Chondrocyte (in vitro differentiated cells): ENCODE results near the gene KRTAP17-1. TPM values are rescaled to one million over a fixed set of nuclear protein-coding genes. Genes with fewer than 3 reads are reported as not detected.

Experiments
- DNase-seq: peaks from one replicate; pipeline ENCODE4 v3.0.0; 2021; ENCODE audit warnings: mixed read lengths, low spot score
- H3K27ac Mint-ChIP-seq: one replicate; pipeline ENCODE4 v1.8.0; 2021; ENCODE audit warnings: mild to moderate bottlenecking, moderate library complexity, mixed read lengths; ENCODE audit not compliant: unreplicated experiment
- H3K27me3 Mint-ChIP-seq: 2 replicates; pipeline ENCODE4 v1.8.0; 2021; ENCODE audit warnings: low read depth, mixed read lengths
- H3K36me3 Mint-ChIP-seq: 2 replicates; pipeline ENCODE4 v1.8.0; 2021; ENCODE audit warnings: low read depth, mixed read lengths
- H3K4me1 Mint-ChIP-seq: 2 replicates; pipeline ENCODE4 v1.8.0; 2021; ENCODE audit warnings: low read depth, mild to moderate bottlenecking, mixed read lengths
- H3K4me3 Mint-ChIP-seq: one replicate; pipeline ENCODE4 v1.8.0; 2021; ENCODE audit warnings: mild to moderate bottlenecking, moderate library complexity, mixed read lengths; ENCODE audit not compliant: unreplicated experiment
- H3K9me3 Mint-ChIP-seq: 2 replicates; pipeline ENCODE4 v1.8.0; 2021; ENCODE audit warnings: low read depth, mixed read lengths
- total RNA-seq: library from RNA; stranded (reverse); gene quantifications from 3 replicates; pipeline ENCODE4 v1.2.1, GENCODE V29; 2021
- TF ChIP-seq, protein P1 (sequence below): fragments of 200-600 bp; sonication (generic); IDR thresholded peaks from 2 replicates; pipeline ENCODE4 v1.5.0; 2021; ENCODE audit warnings: antibody characterized with exemption, mild to moderate bottlenecking, moderate library complexity

Gene KRTAP17-1
- total RNA-seq, 1 donor from 2014 or later, result not detected

GRCh38 chr17:41265078-41265477 lies 50.4 kb downstream of the KRTAP17-1 start, which contains the start of gene KRTAP9-6:
Gene KRTAP9-6, plus strand, starts transcription at chr17:41265378. Its CDS starts 0 bp downstream, at chr17:41265378.
- H3K36me3 Mint-ChIP-seq, result peaks cover 2% of the 10 kb centered on the region
- TF ChIP-seq, protein P1, sequence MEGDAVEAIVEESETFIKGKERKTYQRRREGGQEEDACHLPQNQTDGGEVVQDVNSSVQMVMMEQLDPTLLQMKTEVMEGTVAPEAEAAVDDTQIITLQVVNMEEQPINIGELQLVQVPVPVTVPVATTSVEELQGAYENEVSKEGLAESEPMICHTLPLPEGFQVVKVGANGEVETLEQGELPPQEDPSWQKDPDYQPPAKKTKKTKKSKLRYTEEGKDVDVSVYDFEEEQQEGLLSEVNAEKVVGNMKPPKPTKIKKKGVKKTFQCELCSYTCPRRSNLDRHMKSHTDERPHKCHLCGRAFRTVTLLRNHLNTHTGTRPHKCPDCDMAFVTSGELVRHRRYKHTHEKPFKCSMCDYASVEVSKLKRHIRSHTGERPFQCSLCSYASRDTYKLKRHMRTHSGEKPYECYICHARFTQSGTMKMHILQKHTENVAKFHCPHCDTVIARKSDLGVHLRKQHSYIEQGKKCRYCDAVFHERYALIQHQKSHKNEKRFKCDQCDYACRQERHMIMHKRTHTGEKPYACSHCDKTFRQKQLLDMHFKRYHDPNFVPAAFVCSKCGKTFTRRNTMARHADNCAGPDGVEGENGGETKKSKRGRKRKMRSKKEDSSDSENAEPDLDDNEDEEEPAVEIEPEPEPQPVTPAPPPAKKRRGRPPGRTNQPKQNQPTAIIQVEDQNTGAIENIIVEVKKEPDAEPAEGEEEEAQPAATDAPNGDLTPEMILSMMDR, result no peak
- H3K9me3 Mint-ChIP-seq, result peaks cover 2% of the 10 kb centered on the region
- DNase-seq, result no peak
- H3K4me3 Mint-ChIP-seq, result no peak within 1 kb of the TSS
- H3K27me3 Mint-ChIP-seq, result peaks cover 16% of the 10 kb centered on the region
- H3K27ac Mint-ChIP-seq, result no peak within 1 kb of the TSS
- no peaks in the 10 kb centered on the region for H3K4me1 Mint-ChIP-seq

Other genes starting within 250 kb of the KRTAP17-1 start
- gene KRTAP2-4, start 249.8 kb downstream of the KRTAP17-1 start, total RNA-seq, result not detected in 3 replicates
- gene KRTAP4-7, start 231.6 kb downstream of the KRTAP17-1 start, total RNA-seq, result not detected in 3 replicates
- gene KRTAP4-8, start 217.6 kb downstream of the KRTAP17-1 start, total RNA-seq, result not detected in 3 replicates
- not detected in 3 replicates for gene KRTAP4-16, start 213.5 kb downstream of the KRTAP17-1 start, total RNA-seq
- gene KRTAP4-9, start 210.3 kb downstream of the KRTAP17-1 start, total RNA-seq, result not detected in 3 replicates
- not detected in 3 replicates for gene KRTAP4-11, start 197.3 kb downstream of the KRTAP17-1 start, total RNA-seq
- not detected in 3 replicates for gene KRTAP4-12, start 191.5 kb downstream of the KRTAP17-1 start, total RNA-seq
- not detected in 3 replicates for gene KRTAP4-6, start 175.2 kb downstream of the KRTAP17-1 start, total RNA-seq
- gene KRTAP4-5, start 165.9 kb downstream of the KRTAP17-1 start, total RNA-seq, result not detected in 3 replicates
- not detected in 3 replicates for gene KRTAP4-4, start 155.0 kb downstream of the KRTAP17-1 start, total RNA-seq
- gene KRTAP4-3, start 147.5 kb downstream of the KRTAP17-1 start, total RNA-seq, result not detected in 3 replicates
- not detected in 3 replicates for gene KRTAP4-2, start 137.5 kb downstream of the KRTAP17-1 start, total RNA-seq
- not detected in 3 replicates for gene KRTAP4-1, start 130.8 kb downstream of the KRTAP17-1 start, total RNA-seq
- gene KRTAP9-1, start 125.8 kb downstream of the KRTAP17-1 start, total RNA-seq, result not detected in 3 replicates
- not detected in 3 replicates for gene KRTAP9-2, start 89.1 kb downstream of the KRTAP17-1 start, total RNA-seq
- not detected in 3 replicates for gene KRTAP9-3, start 83.3 kb downstream of the KRTAP17-1 start, total RNA-seq
- not detected in 3 replicates for gene KRTAP9-8, start 77.7 kb downstream of the KRTAP17-1 start, total RNA-seq
- gene KRTAP9-4, start 66.0 kb downstream of the KRTAP17-1 start, total RNA-seq, result not detected in 3 replicates
- not detected in 3 replicates for gene KRTAP9-9, start 60.3 kb downstream of the KRTAP17-1 start, total RNA-seq
- gene KRTAP9-6, start 50.3 kb downstream of the KRTAP17-1 start, total RNA-seq, result not detected in 3 replicates
- gene KRTAP9-7, start 40.0 kb downstream of the KRTAP17-1 start, total RNA-seq, result not detected in 3 replicates
- not detected in 3 replicates for gene KRTAP29-1, start 12.9 kb downstream of the KRTAP17-1 start, total RNA-seq
- gene KRTAP16-1, start 6.4 kb downstream of the KRTAP17-1 start, total RNA-seq, result not detected in 3 replicates
- gene KRT33A, start 35.1 kb upstream of the KRTAP17-1 start, total RNA-seq, result not detected in 3 replicates
- not detected in 3 replicates for gene KRT33B, start 54.1 kb upstream of the KRTAP17-1 start, total RNA-seq
- gene KRT34, start 66.6 kb upstream of the KRTAP17-1 start, total RNA-seq, result not detected in 3 replicates
- not detected in 3 replicates for gene KRT31, start 81.9 kb upstream of the KRTAP17-1 start, total RNA-seq
- not detected in 3 replicates for gene KRT37, start 108.9 kb upstream of the KRTAP17-1 start, total RNA-seq
- not detected in 3 replicates for gene KRT38, start 125.3 kb upstream of the KRTAP17-1 start, total RNA-seq
- gene KRT32, start 151.7 kb upstream of the KRTAP17-1 start, total RNA-seq, result not detected in 3 replicates
- not detected in 3 replicates for gene KRT35, start 165.4 kb upstream of the KRTAP17-1 start, total RNA-seq
- gene KRT36, start 174.2 kb upstream of the KRTAP17-1 start, total RNA-seq, result not detected in 3 replicates
- not detected in 3 replicates for gene KRT13, start 189.9 kb upstream of the KRTAP17-1 start, total RNA-seq
- not detected in 3 replicates for gene KRT15, start 203.2 kb upstream of the KRTAP17-1 start, total RNA-seq
- gene KRT19, start 212.6 kb upstream of the KRTAP17-1 start, total RNA-seq, result 1.3 to 1.7 TPM in 2 of 3 replicates, not detected in the other